Left forelimb (tissue), 1 donor: ENCODE data around the gene CARMIL3.

Source experiments
- DNase-seq: peaks from one replicate; pipeline ENCODE4 v3.0.0-alpha.2; 2018; ENCODE audit warnings: low spot score

The CARMIL3 gene

DNA sequence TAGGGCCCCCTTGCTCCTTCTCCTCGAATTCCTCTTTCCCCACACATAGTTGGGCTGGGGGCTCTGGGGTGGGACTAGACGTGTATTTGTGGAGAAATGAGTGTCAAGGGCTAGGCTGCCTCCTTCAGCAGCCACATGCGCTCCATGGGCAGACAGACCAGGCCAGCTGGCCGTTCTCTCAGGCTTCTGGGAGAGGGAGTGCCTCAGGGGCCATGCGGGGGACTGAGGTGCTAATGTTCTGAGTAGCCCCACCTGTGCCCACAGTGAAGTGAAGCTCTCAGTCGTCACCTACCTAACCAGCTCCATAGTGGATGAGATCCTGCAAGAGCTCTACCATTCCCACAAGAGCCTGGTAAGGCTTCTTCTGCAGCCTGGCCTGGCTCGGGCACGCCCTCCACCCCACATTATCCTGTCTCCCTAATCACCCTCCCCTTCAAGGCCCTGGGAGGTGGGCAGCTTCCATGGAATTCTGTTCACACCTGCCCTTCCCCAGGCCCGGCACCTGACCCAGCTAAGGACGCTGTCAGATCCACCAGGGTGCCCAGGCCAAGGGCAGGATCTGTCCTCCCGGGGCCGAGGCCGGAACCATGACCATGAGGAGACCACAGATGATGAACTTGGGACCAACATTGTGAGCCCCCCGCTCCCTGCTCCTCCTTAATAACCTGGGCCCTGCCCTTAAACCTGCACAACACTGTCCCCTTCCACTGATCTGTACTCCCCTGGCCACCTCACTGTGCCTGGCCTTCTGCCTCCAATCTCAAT lies 10.6 kb downstream of the CARMIL3 start:
- no peak for DNase-seq

DNA sequence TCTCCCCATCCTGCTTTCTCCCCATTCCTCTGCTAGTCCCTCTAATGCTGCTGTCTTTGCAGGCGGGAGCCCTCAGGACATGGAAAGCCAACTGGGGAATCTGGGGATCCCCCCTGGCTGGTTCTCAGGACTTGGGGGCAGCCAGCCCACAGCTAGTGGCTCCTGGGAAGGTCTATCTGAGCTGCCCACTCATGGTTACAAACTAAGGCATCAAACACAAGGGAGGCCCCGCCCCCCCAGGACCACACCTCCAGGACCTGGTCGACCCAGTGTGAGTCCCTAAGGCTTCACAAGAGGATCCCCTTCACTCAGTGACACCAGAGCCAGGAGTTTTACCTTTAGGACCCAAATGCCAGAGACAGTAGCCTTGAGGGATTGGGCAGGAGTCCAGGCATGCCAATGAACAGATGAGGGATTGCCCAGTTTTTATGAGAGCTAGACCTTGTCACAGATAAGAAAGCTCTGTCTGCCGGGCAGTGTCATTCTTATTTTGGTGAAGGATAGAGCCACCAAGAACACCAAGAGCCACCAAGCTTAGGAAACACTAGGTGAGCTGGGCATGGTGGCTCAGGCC lies 11.5 kb downstream of the CARMIL3 start:
- DNase-seq = no peak

DNA sequence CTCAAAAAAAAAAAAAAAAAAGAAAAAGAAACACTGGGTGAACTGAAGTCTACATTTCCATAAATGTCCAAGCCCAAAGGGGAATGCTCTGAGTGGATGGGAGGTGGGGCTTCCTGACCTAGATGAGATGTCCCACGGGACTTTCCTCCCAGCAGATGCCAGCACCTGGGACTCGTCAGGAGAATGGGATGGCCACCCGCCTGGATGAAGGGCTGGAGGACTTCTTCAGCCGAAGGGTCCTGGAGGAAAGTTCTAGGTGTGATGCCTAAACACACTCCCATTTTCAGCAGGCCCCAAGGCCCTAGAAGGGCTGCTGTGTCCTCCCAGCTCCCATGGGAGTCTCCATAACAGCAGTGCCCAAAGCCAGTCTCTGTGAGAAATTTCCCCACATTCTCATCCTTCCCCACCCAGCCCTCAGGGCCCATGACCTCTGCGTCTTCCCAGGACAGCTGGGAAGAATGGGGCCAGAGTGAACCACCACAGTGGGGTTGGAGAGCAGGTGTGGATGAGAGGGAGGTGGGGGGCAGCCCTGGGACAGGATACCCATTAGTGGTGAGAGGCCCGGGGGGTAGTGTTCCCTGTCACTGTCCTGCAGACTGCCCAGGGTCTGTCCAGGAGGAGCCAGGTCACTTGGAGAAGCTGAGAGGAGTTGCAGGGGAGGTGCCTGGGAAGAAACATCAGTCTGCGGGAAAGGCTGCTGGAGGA lies 12.4 kb downstream of the CARMIL3 start:
- no peak for DNase-seq

- no peak for DNase-seq
Measured at GRCh38 chr14:24064856-24065255, 13.0 kb downstream of the CARMIL3 start.

DNA sequence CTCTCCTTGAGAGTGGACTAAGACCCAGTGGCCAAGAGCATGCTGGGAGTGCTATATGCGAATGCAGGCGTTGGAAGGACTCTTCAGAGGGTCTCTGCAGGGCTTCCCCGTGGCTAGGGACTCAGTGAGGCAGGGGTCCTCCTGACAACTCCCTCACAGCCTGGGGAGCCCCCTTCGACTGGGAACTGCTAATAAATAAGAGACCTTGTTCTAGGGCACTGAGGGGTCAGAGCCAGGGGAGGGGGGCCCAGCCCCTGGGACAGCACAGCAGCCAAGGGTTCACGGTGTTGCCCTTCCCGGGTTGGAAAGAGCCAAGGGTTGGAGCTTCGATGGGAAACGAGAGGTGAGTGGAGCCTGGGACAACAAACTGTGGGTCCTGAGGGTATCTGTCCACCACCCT lies 13.6 kb downstream of the CARMIL3 start:
- no peak for DNase-seq

- DNase-seq = no peak
Measured at GRCh38 chr14:24066496-24067132, 14.8 kb downstream of the CARMIL3 start.

- DNase-seq = no peak
Measured at GRCh38 chr14:24067133-24068082, 15.6 kb downstream of the CARMIL3 start.

DNA sequence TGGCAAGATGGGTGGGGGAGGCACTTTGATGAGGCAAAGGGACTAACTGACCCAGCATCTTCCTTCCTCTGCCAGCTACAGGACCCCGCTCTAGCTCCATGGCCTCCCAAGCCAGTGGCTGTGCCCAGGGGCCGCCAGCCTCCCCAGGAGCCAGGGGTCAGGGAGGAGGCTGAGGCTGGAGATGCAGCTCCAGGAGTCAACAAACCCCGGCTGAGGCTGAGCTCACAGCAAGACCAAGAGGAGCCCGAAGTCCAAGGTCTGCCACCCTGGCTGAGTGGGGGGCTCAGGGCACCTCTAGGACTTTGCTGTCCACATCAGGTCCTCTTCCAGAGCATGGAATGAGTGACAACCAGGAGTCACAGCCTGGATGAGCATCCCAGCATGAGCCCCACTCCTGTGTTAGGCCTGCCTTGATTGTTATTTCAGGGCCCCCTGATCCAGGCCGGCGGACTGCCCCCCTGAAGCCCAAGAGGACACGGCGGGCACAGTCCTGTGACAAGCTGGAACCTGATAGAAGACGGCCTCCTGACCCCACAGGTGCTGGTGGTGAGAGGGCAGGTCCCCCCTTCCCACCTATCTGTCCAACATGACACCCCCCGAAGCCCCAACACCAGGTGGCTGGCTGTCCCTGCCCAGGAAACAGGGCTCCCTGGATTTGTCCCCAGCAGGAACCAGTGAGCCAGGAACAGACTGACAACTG lies 17.1 kb downstream of the CARMIL3 start:
- DNase-seq = no peak

DNA sequence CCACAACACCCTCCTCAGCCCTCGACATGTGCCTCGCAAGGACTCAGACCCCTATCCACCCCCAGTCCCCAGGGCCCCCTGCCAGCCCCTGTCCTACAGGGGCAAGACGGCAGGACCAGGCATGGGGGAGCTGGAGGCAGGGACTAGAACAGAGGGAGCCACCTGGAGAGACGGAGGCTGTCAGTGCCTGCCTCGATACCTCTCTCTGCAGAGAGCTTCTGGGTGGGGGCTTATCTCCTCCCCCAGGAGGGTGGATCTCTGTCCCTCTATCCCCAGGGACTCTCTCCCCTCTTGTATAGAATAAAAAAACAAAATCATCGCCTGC lies 17.6 kb downstream of the CARMIL3 start:
- no peak for DNase-seq

- no peak for DNase-seq
Measured at GRCh38 chr14:24070285-24071143, 18.7 kb downstream of the CARMIL3 start.

DNA sequence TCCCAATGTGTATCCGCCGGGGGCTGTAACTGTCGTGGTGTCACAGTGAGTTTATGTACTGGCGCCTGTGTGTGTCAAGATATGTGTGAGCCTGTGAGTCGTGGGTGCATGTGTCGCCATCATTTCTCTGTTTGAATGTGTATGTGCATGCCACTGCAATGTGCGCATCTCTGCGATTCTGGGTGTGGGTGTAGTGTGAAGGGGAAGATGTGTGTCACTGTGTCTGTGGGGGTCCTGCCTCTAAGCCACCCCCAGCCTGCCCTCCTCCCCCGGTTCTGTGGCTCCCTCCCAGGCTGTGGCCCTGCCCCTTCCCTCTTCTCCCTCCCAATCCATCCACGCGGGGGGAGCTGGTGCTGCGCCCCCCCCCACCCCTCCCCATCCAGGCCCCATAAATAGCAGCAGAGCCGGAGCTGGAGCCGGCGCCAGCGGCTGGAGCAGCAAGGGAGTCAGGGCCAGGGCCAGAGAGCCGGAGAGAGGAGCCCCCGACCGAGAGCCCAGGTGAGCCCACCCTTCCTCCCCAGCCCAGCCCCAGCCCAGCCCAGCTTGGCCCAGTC lies 19.4 kb downstream of the CARMIL3 start, which contains the start of gene CPNE6:
TSS of gene CPNE6 (plus strand) at position 419 of the 554 bp plus-strand sequence. CDS start 1,375 bp downstream, outside the sequence.
- DNase-seq = no peak

GRCh38 chr14:24071836-24072430 lies 20.1 kb downstream of the CARMIL3 start:
- DNase-seq = no peak

DNA sequence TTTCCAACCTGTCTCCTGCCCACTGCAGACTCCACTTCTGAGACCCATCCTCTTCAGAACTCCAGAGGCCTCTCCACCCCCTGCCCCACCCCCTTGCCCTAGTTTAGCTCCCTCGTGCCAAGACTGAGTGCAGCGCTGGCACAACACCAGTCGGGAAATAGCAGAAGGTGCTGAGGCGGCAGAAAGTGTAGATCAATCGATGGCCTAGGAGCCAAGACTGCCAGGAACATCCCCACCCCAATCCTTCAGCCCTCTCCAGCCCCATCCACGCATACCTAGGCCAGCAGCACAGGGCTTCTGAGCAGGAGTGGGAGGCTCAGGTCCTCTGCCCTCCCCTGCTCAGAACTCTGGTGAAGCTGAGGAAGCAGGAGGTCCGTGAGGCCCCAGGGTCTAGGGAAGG lies 20.6 kb downstream of the CARMIL3 start:
- DNase-seq = no peak

- DNase-seq = no peak
Measured at GRCh38 chr14:24072881-24073877, 21.4 kb downstream of the CARMIL3 start.

DNA sequence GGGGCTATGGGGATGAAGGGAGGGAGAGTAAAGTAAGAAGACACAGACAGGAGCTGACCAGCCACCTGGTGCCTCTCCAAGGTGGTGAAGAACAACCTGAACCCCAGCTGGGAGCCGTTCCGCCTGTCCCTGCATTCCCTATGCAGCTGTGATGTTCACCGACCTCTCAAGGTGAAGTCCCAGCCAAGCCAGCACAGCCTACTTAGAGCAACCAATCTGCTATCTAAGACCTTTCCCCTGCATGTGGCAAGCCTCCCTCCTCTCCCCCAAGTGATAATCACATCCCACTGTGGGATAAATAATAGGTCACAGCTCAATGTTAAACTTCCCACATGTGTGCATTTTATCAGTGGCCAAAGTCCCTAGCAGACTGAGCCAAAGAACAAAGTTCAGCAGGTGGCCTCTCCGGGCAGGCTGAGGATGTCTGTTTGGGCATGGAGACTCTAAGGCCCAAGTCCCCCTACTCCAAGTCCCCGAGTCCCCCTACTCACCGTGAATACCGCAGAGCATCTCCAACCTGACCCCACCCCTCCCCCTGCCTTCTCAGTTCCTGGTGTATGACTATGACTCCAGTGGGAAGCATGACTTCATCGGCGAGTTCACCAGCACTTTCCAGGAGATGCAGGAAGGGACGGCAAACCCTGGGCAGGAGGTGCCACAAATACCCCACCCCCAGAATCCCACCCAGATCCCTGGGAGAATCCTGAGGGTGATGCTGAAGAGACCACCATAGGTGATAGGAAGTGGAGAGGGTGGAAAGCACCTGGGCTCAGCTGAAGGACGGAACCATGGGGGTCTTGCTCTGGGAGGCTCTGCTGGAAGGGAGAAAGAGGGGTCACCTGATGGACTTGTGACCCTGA lies 23.0 kb downstream of the CARMIL3 start:
- no peak for DNase-seq

- no peak for DNase-seq
Measured at GRCh38 chr14:24075485-24076301, 23.9 kb downstream of the CARMIL3 start.
